GM23338 (cell line): ENCODE data around the gene CACNA2D4. TPM values are rescaled to one million over a fixed set of nuclear protein-coding genes. Genes with fewer than 3 reads are reported as not detected.

Experiments used
- ATAC-seq: fragments of 200-7000 bp; cut with Tn5 transposase; 3 replicates; pipeline ENCODE4 v1.9.1; 2020
- DNase-seq: peaks from one replicate; pipeline ENCODE4 v3.0.0-alpha.2; 2015; ENCODE audit warnings: low spot score
- H2AFZ ChIP-seq: fragments of 200-600 bp; sonication (generic); 2 replicates; pipeline ENCODE4 v1.8.0; 2016; ENCODE audit warnings: antibody characterized with exemption, mild to moderate bottlenecking, moderate library complexity
- H3F3A ChIP-seq: fragments of 200-600 bp; sonication (generic); replicated peaks from 2 replicates; pipeline ENCODE4 v1.8.0; 2017; ENCODE audit warnings: antibody characterized with exemption, mixed run types, low read depth
- H3K27ac ChIP-seq: fragments of 200-600 bp; sonication (generic); 2 replicates; pipeline ENCODE4 v1.6.1; 2016; ENCODE audit warnings: low read depth
- H3K27me3 ChIP-seq: fragments of 200-600 bp; sonication (generic); 2 replicates; pipeline ENCODE4 v1.8.0; 2016; ENCODE audit warnings: mild to moderate bottlenecking, mixed run types, moderate library complexity; ENCODE audit not compliant: insufficient read depth
- H3K36me3 ChIP-seq: fragments of 200-600 bp; sonication (generic); 2 replicates; pipeline ENCODE4 v1.8.0; 2016; ENCODE audit warnings: mild to moderate bottlenecking; ENCODE audit not compliant: insufficient read depth
- H3K4me1 ChIP-seq: fragments of 200-600 bp; sonication (generic); 2 replicates; pipeline ENCODE4 v1.8.0; 2016; ENCODE audit warnings: mild to moderate bottlenecking, moderate library complexity; ENCODE audit not compliant: insufficient read depth
- H3K4me2 ChIP-seq: fragments of 200-600 bp; sonication (generic); 2 replicates; pipeline ENCODE4 v1.7.1; 2017; ENCODE audit warnings: mixed run types
- H3K4me3 ChIP-seq: fragments of 200-600 bp; sonication (generic); 2 replicates; pipeline ENCODE4 v1.6.1; 2016; ENCODE audit warnings: mixed run types
- H3K79me2 ChIP-seq: fragments of 200-600 bp; sonication (generic); replicated peaks from 2 replicates; pipeline ENCODE4 v1.8.0; 2017; ENCODE audit warnings: mild to moderate bottlenecking; ENCODE audit not compliant: insufficient read depth
- H3K9me2 ChIP-seq: fragments of 200-600 bp; sonication (generic); 2 replicates; pipeline ENCODE4 v1.8.0; 2017; ENCODE audit not compliant: insufficient read depth
- H4K20me1 ChIP-seq: fragments of 200-600 bp; sonication (generic); replicated peaks from 2 replicates; pipeline ENCODE4 v1.8.0; 2017; ENCODE audit warnings: mild to moderate bottlenecking; ENCODE audit not compliant: insufficient read depth
- H3K27ac Mint-ChIP-seq: 2 replicates; pipeline ENCODE4 v1.8.0; 2020; ENCODE audit warnings: inconsistent platforms, mild to moderate bottlenecking, moderate library complexity, mixed read lengths
- H3K27me3 Mint-ChIP-seq: 3 replicates; pipeline ENCODE4 v1.8.0; 2022; ENCODE audit warnings: low read depth, mild to moderate bottlenecking, moderate library complexity, mixed read lengths, inconsistent platforms; ENCODE audit not compliant: insufficient read depth, poor library complexity
- H3K36me3 Mint-ChIP-seq: 3 replicates; pipeline ENCODE4 v1.8.0; 2021; ENCODE audit warnings: low read depth, mild to moderate bottlenecking, inconsistent platforms, moderate library complexity, mixed read lengths
- H3K4me1 Mint-ChIP-seq: 3 replicates; pipeline ENCODE4 v1.8.0; 2020; ENCODE audit warnings: mild to moderate bottlenecking, inconsistent platforms, mixed read lengths
- H3K4me3 Mint-ChIP-seq: 3 replicates; pipeline ENCODE4 v1.8.0; 2021; ENCODE audit warnings: moderate library complexity, mild to moderate bottlenecking, inconsistent platforms, mixed read lengths
- H3K9me3 Mint-ChIP-seq: 3 replicates; pipeline ENCODE4 v1.8.0; 2020; ENCODE audit warnings: moderate library complexity, mild to moderate bottlenecking, inconsistent platforms, mixed read lengths
- CREB1 ChIP-seq: fragments of 250-450 bp; sonication (Bioruptor Pico); IDR thresholded peaks from 2 replicates; pipeline ENCODE4 v1.5.0; 2020; ENCODE audit warnings: low read depth, mild to moderate bottlenecking, moderate library complexity
- EZH2 ChIP-seq: fragments of 200-600 bp; sonication (generic); IDR thresholded peaks from one replicate; pipeline ENCODE4 v1.8.0; 2017; ENCODE audit warnings: antibody characterized with exemption, mild to moderate bottlenecking, low read depth; ENCODE audit not compliant: unreplicated experiment
- EZH2phosphoT487 ChIP-seq: fragments of 200-600 bp; sonication (generic); IDR thresholded peaks from one replicate; pipeline ENCODE4 v1.8.1; 2018; ENCODE audit warnings: antibody characterized with exemption; ENCODE audit not compliant: unreplicated experiment
- JUNB ChIP-seq: IDR thresholded peaks from one replicate; pipeline ENCODE4 v1.6.1; 2016; ENCODE audit warnings: antibody characterized with exemption; ENCODE audit not compliant: unreplicated experiment
- NANOG ChIP-seq: IDR thresholded peaks from 2 replicates; pipeline ENCODE4 v1.6.1; 2016; ENCODE audit warnings: antibody characterized with exemption, borderline replicate concordance
- POLR2AphosphoS5 ChIP-seq: IDR thresholded peaks from 2 replicates; pipeline ENCODE4 v1.6.1; 2016; ENCODE audit warnings: antibody characterized with exemption, low read depth
- STAT1 ChIP-seq: IDR thresholded peaks from one replicate; pipeline ENCODE4 v1.6.1; 2016; ENCODE audit warnings: antibody characterized with exemption; ENCODE audit not compliant: unreplicated experiment
- ZNF114 ChIP-seq: fragments of 250-450 bp; sonication (Bioruptor Pico); IDR thresholded peaks from 2 replicates; pipeline ENCODE4 v1.5.0; 2020; ENCODE audit warnings: mild to moderate bottlenecking, moderate library complexity
- ZNF331 ChIP-seq: fragments of 250-450 bp; sonication (Bioruptor Pico); IDR thresholded peaks from 2 replicates; pipeline ENCODE4 v1.5.0; 2020; ENCODE audit warnings: low read depth, mild to moderate bottlenecking, moderate library complexity
- polyA plus RNA-seq: library from polyadenylated mRNA; unstranded; fragments of >200 nt; fragmentation: Nextera tagmentation; extraction: Ambion mirVana; gene quantifications from 2 replicates; pipeline ENCODE4 v1.2.1, GENCODE V29; 2016
- total RNA-seq: library from RNA; depleted of rRNA; stranded (reverse); fragments of >200 nt; shearing (Covaris generic); gene quantifications from 2 replicates; pipeline ENCODE4 v1.2.3, GENCODE V29; 2014
- TF ChIP-seq, protein P1 (sequence below), 2 experiments: fragments of 200-600 bp in 1 of 2; sonication (generic) in 1 of 2; conservative IDR thresholded peaks; 2 replicates each; pipeline versions ENCODE4 v1.5.1 to v1.6.1; 2016 to 2017; ENCODE audit warnings: antibody characterized with exemption in 2 of 2, low read depth in 2 of 2, mild to moderate bottlenecking in 2 of 2, moderate library complexity in 1 of 2
- TF ChIP-seq, protein P2 (sequence below): fragments of 250-450 bp; sonication (Bioruptor Pico); IDR thresholded peaks from 2 replicates; pipeline ENCODE4 v1.5.0; 2020; ENCODE audit warnings: mild to moderate bottlenecking, moderate library complexity
- TF ChIP-seq, protein P3 (sequence below): IDR thresholded peaks from 2 replicates; pipeline ENCODE4 v1.6.1; 2016; ENCODE audit warnings: antibody characterized with exemption

The CACNA2D4 gene
- total and polyA plus RNA-seq, 2 experiments from 2014 or later, result 0.07 to 0.24 TPM

DNA sequence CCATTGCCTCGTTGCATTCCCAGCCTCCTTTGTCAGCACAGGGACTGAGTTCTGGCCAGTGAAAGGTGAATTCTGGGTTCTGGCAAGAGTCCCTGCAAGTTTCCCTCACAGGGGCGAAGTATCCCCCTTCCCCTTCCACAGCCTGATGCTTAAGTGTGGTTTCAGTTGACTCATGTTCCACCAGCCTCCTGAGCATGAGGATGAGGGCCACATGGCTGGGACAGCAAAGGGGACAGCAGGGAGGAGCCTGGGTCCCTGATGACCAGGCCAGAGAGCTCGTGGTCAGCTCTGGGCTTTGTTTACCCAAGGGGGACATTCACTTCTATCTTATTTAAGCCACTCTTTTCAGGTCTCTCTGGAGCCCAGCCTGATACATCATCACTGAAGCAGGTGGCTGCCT lies 36.5 kb downstream of the CACNA2D4 start:
- Histone ChIP-seq H3K4me2 (no peak overlapping the region), H3K4me1 (no peaks in the 10 kb centered on the region), H3K36me3 (no peaks in the 10 kb centered on the region), H3K79me2 (no peaks in the 10 kb centered on the region), H2AFZ (no peak overlapping the region), H3K4me3 (no peak overlapping the region), H3K27ac (no peak overlapping the region), H3K27me3 (no peaks in the 10 kb centered on the region), H4K20me1 (no peaks in the 10 kb centered on the region), H3K9me2 (no peaks in the 10 kb centered on the region), H3F3A (no peaks in the 10 kb centered on the region)
- Mint-ChIP-seq H3K9me3 (no peaks in the 10 kb centered on the region; the same call in 2 of the 3 replicates), H3K27ac (no peak overlapping the region), H3K4me1 (peaks cover 4% of the 10 kb centered on the region; the same call in 1 of the 3 replicates), H3K27me3 (peaks cover 12% of the 10 kb centered on the region), H3K36me3 (no peaks in the 10 kb centered on the region), H3K4me3 (no peak overlapping the region)
- DNase-seq, result no peak
- no peak for ATAC-seq
- TF ChIP-seq CREB1 (CRISPR knock-in tag) (no peak), ZNF114 (no peak), ZNF331 (no peak), JUNB (no peak), STAT1 (no peak), POLR2AphosphoS5 (no peak), NANOG (no peak), EZH2phosphoT487 (no peak), EZH2 (no peak)
- TF ChIP-seq, protein P1, sequence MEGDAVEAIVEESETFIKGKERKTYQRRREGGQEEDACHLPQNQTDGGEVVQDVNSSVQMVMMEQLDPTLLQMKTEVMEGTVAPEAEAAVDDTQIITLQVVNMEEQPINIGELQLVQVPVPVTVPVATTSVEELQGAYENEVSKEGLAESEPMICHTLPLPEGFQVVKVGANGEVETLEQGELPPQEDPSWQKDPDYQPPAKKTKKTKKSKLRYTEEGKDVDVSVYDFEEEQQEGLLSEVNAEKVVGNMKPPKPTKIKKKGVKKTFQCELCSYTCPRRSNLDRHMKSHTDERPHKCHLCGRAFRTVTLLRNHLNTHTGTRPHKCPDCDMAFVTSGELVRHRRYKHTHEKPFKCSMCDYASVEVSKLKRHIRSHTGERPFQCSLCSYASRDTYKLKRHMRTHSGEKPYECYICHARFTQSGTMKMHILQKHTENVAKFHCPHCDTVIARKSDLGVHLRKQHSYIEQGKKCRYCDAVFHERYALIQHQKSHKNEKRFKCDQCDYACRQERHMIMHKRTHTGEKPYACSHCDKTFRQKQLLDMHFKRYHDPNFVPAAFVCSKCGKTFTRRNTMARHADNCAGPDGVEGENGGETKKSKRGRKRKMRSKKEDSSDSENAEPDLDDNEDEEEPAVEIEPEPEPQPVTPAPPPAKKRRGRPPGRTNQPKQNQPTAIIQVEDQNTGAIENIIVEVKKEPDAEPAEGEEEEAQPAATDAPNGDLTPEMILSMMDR (conservative IDR thresholded peaks at IDR 0.05; ENCODE audit: low read depth in 2 of 2), result no peak
- TF ChIP-seq, protein P2, sequence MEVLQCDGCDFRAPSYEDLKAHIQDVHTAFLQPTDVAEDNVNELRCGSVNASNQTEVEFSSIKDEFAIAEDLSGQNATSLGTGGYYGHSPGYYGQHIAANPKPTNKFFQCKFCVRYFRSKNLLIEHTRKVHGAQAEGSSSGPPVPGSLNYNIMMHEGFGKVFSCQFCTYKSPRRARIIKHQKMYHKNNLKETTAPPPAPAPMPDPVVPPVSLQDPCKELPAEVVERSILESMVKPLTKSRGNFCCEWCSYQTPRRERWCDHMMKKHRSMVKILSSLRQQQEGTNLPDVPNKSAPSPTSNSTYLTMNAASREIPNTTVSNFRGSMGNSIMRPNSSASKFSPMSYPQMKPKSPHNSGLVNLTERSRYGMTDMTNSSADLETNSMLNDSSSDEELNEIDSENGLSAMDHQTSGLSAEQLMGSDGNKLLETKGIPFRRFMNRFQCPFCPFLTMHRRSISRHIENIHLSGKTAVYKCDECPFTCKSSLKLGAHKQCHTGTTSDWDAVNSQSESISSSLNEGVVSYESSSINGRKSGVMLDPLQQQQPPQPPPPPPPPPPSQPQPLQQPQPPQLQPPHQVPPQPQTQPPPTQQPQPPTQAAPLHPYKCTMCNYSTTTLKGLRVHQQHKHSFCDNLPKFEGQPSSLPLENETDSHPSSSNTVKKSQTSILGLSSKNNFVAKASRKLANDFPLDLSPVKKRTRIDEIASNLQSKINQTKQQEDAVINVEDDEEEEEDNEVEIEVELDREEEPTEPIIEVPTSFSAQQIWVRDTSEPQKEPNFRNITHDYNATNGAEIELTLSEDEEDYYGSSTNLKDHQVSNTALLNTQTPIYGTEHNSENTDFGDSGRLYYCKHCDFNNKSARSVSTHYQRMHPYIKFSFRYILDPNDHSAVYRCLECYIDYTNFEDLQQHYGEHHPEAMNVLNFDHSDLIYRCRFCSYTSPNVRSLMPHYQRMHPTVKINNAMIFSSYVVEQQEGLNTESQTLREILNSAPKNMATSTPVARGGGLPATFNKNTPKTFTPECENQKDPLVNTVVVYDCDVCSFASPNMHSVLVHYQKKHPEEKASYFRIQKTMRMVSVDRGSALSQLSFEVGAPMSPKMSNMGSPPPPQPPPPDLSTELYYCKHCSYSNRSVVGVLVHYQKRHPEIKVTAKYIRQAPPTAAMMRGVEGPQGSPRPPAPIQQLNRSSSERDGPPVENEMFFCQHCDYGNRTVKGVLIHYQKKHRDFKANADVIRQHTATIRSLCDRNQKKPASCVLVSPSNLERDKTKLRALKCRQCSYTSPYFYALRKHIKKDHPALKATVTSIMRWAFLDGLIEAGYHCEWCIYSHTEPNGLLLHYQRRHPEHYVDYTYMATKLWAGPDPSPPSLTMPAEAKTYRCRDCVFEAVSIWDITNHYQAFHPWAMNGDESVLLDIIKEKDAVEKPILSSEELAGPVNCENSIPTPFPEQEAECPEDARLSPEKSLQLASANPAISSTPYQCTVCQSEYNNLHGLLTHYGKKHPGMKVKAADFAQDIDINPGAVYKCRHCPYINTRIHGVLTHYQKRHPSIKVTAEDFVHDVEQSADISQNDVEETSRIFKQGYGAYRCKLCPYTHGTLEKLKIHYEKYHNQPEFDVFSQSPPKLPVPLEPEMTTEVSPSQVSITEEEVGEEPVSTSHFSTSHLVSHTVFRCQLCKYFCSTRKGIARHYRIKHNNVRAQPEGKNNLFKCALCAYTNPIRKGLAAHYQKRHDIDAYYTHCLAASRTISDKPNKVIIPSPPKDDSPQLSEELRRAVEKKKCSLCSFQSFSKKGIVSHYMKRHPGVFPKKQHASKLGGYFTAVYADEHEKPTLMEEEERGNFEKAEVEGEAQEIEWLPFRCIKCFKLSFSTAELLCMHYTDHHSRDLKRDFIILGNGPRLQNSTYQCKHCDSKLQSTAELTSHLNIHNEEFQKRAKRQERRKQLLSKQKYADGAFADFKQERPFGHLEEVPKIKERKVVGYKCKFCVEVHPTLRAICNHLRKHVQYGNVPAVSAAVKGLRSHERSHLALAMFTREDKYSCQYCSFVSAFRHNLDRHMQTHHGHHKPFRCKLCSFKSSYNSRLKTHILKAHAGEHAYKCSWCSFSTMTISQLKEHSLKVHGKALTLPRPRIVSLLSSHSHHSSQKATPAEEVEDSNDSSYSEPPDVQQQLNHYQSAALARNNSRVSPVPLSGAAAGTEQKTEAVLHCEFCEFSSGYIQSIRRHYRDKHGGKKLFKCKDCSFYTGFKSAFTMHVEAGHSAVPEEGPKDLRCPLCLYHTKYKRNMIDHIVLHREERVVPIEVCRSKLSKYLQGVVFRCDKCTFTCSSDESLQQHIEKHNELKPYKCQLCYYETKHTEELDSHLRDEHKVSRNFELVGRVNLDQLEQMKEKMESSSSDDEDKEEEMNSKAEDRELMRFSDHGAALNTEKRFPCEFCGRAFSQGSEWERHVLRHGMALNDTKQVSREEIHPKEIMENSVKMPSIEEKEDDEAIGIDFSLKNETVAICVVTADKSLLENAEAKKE, result no peak
- TF ChIP-seq, protein P3, sequence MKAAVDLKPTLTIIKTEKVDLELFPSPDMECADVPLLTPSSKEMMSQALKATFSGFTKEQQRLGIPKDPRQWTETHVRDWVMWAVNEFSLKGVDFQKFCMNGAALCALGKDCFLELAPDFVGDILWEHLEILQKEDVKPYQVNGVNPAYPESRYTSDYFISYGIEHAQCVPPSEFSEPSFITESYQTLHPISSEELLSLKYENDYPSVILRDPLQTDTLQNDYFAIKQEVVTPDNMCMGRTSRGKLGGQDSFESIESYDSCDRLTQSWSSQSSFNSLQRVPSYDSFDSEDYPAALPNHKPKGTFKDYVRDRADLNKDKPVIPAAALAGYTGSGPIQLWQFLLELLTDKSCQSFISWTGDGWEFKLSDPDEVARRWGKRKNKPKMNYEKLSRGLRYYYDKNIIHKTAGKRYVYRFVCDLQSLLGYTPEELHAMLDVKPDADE, result no peak
